ENCODE results near the gene DIPK2B. TPM values are rescaled to one million over a fixed set of nuclear protein-coding genes. Genes with fewer than 3 reads are reported as not detected.

Gene DIPK2B
- total and polyA plus RNA-seq, 9 of the 15 experiments (the other 6 are each of a cell fraction or from before 2014, with no cell fraction given): not detected

GRCh38 chrX:45157647-45158046 lies 43.0 kb downstream of the DIPK2B start:
- ATAC-seq (no peak), FAIRE-seq (no peak), DNase-seq (ENCODE audit: extremely low read depth in 1 of 4, low spot score in 3 of 4) (no peak)
- 0 out of 2 replicates have a peak, but pooled peaks cover 2% of the 10 kb centered on the region for H3K9me3 ChIP-seq (replicated peaks; ENCODE audit: control insufficient read depth, insufficient read depth, low read depth, low read length)
- no peak overlapping the region for H3K9ac ChIP-seq (ENCODE audit: insufficient read depth in 1 of 2, low read depth in 2 of 2, low read length in 2 of 2)
- H3K36me3 ChIP-seq (ENCODE audit: control insufficient read depth, insufficient read depth, low read length): no peaks in the 10 kb centered on the region
- H3K27ac ChIP-seq (ENCODE audit: extremely low read depth, low read depth, low read length): no peak overlapping the region
- no peaks in the 10 kb centered on the region for H3K79me2 ChIP-seq (ENCODE audit: control insufficient read depth, insufficient read depth, low read length)
- H4K20me1 ChIP-seq (replicated peaks; ENCODE audit: control insufficient read depth, insufficient read depth, low read length): no peaks in the 10 kb centered on the region
- no peaks in the 10 kb centered on the region for H3K4me1 ChIP-seq (replicated peaks in 1 of 2; ENCODE audit: control insufficient read depth in 2 of 2, insufficient read depth in 2 of 2, low read length in 2 of 2)
- no peak for TF ChIP-seq GABPB2 (CRISPR knock-in tag; conservative IDR thresholded peaks at IDR 0.05)
- no peak for TF ChIP-seq HNRNPH1 (optimal IDR thresholded peaks at IDR 0.05; ENCODE audit: low read depth, low read length)
- no peak for TF ChIP-seq E2F8 (IDR thresholded peaks at IDR 0.05; ENCODE audit: low read depth, partially characterized antibody)
- no peak for TF ChIP-seq GATAD2A (IDR thresholded peaks at IDR 0.05)
- no peak for TF ChIP-seq KLF1 (tag; IDR thresholded peaks at IDR 0.05)
- no peak for TF ChIP-seq ZFP91 (CRISPR knock-in tag; IDR thresholded peaks at IDR 0.05)
- no peak for TF ChIP-seq ID3 (CRISPR knock-in tag; IDR thresholded peaks at IDR 0.05)
- no peak for TF ChIP-seq ID3 (tag; IDR thresholded peaks at IDR 0.05)
- TF ChIP-seq HIVEP1 (CRISPR knock-in tag; IDR thresholded peaks at IDR 0.05): no peak
- no peak for TF ChIP-seq MED1 (CRISPR knock-in tag; IDR thresholded peaks at IDR 0.05; ENCODE audit: borderline replicate concordance)
- TF ChIP-seq TSC22D4 (tag; IDR thresholded peaks at IDR 0.05): no peak
- no peak for TF ChIP-seq PBX2 (CRISPR knock-in tag; IDR thresholded peaks at IDR 0.05; ENCODE audit: low read depth)
- no peak for TF ChIP-seq PBX2 (tag; conservative IDR thresholded peaks at IDR 0.05; ENCODE audit: low read depth)
- WGBS (ENCODE audit: insufficient coverage, low coverage, missing lambda C conversion rate): 86% methylated on average over 6 of the region's 22 CpGs
- no peaks in the 10 kb centered on the region for H3K27me3 ChIP-seq (ENCODE audit: control insufficient read depth in 2 of 2, insufficient read depth in 2 of 2, low read length in 2 of 2)
- H3K9me1 ChIP-seq (ENCODE audit: control insufficient read depth, insufficient read depth, low read length): no peaks in the 10 kb centered on the region
- no peak overlapping the region for H2AFZ ChIP-seq (ENCODE audit: low read depth, low read length)
- no peak overlapping the region for H3K4me3 ChIP-seq
- in situ Hi-C loops (cut with MboI) (no loop called here), intact Hi-C loops (cut with micrococcal nuclease) (no loop called here)
- BruUV-seq (replicated peaks): no TSS peak
- CTCF ChIA-PET (ENCODE audit: low intra/inter-chr PET ratio): no interaction called here
- POLR2A ChIA-PET: no interaction called here
- H3K4me2 ChIP-seq (ENCODE audit: insufficient read depth, low read length): no peak overlapping the region
